Suppressor macrophage (primary cell): ENCODE data around the gene HS3ST3A1.
"Not testable (repeated sequence)": the region's sequence is repeated elsewhere in the genome, so short reads cannot be mapped to it uniquely, and the experiment has no call there.

Experiments used
- DNase-seq, 4 experiments: peaks; one replicate each; pipeline ENCODE4 v3.0.0-alpha.2; 2020 to 2022

Gene HS3ST3A1

DNA sequence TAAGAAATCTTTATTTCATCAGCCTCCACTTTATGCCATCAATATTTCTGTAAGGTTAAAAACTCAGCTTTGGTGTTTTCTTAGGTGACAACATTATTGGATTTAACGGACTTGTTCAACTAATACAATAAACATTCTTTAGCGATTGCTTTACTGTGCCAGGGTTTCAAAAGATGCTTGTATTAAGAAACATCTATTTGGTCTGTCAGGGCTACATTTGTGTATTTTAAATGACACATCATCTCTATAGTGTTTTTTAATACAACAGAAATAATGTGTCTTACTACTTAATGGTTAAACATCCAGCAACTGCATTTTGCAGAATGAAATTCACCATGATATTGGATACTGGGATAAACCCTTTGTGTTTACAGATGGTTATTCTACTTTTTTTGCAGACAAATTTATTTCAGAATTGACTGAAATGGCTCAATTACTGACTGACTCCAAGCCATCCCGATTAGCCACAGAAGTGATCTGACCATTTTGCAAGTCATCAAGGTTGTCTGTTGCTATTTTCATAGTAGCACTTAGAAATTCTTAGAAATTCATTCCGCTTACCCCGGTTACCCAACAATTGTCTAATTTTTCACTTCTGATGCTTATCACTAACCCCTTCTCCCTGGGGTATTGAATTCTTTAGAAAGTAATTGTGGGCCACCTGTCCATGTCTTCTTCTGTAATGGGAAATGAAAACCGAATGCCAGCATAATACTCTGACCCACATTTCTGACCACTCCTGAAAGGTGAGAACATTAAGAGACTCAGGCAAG, 63.7 kb downstream of the HS3ST3A1 start:
- no peak for DNase-seq

GRCh38 chr17:13537167-13537731, 64.5 kb downstream of the HS3ST3A1 start:
- no peak for DNase-seq

DNA sequence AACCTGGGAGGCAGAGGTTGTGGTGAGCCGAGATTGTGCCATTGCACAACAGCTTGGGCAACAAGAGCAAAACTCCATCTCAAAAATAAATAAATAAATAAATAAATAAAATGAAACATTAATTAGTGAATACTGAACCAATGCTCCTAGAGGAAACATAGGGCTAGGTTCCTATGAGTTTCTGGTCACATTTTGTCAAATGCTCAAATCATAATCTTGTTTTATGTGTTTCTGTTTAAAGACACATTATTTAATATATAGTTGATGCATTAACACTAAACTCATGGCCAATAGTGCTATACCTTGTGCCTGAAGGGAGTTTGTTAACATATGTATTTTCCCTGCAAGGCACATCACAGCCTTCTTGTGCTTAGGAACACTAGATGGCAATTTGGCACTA, 66.8 kb downstream of the HS3ST3A1 start:
- no peak for DNase-seq

GRCh38 chr17:13531721-13532120, 70.0 kb downstream of the HS3ST3A1 start:
- no peak for DNase-seq

- DNase-seq: no peak
Measured at GRCh38 chr17:13525876-13526275, 75.9 kb downstream of the HS3ST3A1 start.

GRCh38 chr17:13523164-13523563, 78.6 kb downstream of the HS3ST3A1 start:
- no peak for DNase-seq

- DNase-seq: no peak
Measured at GRCh38 chr17:13522749-13523148, 79.0 kb downstream of the HS3ST3A1 start.

GRCh38 chr17:13521784-13522183, 79.9 kb downstream of the HS3ST3A1 start:
- no peak for DNase-seq

DNA sequence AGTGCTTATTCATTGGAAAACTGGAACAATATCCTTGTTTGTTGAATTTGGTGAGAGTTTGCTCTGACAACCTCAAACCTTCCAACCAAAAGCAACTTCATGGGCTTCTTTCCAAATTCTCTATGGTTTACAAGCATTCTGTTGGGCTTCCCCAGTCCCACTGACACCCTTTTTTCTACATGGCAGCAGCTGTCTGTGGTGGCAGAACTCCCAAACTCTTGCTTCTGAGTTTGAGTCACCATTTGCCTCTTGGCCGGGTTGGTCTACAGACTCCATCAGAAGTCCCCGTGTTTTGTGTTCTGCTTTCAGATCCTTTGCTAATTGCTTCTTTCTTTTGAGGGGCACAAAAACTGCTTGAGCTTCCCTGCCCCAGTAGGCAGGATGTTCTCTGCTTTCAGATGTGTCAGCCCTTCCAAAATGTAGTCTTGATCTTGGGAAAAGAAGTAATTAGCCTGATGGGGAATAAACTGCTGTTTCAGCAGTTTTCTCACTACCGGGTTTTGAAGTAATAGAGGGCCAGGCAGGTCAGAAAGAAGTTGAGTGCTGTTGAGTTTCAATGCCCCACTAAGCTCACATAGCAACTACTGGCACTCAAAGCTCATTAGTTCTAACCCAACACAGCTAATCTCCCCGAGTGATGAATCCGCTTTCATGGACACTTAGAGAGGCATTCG, 80.7 kb downstream of the HS3ST3A1 start:
- DNase-seq: no peak

DNA sequence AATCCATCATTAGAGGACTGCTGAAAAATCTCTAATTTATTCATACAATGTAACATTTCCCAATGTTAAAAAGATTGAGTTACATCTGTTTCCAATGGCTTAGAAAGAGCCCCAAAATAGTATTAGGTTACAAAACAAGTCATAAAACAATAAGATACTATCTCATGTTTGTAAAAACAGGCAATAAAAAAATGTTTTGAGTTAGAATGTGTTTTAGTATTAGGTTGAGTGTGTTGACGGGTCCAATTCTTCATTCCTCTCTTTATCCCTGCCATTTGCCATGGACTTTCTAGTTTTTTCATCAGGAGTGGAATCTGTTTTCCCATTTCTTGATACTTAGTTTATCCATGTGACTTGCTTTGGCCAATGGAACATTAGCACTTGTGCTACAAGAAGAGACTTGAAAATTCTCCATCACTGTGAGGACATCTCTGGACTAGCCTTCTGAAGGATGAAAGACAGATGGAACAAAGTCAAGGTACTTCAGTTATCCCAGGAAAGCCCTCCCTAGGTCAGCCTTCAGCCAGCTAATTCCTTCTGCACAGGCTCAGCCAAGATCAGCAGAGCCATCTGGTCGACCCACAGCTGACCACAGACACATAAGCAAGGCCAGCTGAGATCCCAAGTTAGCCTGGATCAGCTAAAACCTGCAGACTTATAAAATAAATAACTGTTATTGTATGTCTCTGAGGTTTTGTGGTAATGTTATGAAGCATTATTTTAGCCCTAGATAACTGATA, 83.3 kb downstream of the HS3ST3A1 start:
- DNase-seq: no peak

DNA sequence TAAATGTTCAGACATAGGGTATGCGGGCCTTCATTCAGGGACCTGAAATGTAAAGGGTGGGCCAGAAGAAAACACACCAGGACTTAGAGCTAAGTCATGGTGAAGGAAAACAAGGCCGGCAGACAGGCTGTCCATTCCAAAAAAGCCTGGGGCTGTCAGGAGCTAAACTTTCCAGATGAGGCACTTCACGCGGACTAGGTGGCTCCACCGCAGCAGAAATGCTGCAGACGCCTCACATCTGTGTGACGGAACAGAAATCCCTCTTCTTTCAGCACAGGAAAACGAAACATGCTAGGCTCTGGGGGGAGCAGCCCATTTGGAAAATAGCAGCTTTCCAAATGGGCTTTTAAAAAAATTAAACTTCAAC, 88.7 kb downstream of the HS3ST3A1 start:
- DNase-seq: no peak

DNA sequence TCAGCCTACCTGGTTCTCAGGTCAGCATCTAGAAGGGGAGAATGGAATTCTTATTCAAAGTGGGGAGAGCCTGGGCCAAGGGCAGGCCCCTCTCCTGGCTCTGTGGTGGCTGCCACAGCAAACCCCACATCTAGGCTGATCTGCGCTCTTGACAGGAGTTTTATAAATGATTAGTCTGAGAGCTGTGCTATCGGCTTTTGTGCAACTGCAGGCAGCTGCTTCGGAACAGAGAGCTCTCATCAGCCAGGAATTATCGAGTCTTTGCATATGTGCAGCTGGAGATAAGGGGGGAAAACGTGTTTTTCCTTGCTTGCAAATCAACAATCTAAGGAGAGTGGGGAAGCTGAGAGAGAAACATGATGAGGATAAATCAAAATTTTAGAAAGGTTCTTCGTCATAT, 91.7 kb downstream of the HS3ST3A1 start:
- DNase-seq: no peak

DNA sequence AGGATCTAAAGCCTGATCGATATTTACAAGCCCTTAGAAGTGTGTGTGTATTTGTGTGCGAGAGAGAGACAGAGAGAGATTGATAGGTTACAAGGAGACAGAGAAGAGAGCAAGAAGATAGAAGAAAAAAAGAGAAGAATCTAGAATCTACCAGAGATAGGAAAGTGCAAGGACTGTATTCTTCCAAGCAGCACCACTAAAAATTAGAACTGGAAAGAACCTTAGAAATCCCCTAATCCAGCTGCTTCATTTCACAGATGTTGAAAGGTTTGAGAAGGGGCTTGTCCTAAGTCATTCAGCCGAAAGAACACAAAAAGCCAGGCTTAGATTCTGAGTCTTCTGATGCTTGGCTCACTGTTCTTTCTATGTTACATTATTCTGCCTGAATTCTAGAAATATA, 92.2 kb downstream of the HS3ST3A1 start:
- DNase-seq: no peak

DNA sequence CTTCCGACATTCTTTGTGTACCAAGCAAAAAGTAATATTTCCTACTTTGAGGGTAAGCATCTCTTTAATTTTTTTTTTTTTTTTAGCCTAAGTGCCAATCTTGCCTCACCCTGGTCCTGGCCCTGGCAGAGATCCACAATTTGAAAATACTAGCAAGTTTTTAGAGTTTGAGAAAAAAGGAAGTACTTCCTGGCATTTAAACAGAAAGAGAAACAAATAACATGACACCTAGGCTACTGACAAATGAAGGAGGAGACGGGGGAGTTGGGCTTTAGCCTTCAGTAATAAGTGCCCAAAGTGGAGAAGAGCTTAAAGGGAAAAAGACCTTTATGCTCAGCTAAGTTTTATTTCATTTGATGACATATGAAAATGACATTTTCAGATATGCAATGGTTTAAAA, 92.8 kb downstream of the HS3ST3A1 start:
- peak in 2 of 4 experiments; percentile 7 to 15 for DNase-seq

DNA sequence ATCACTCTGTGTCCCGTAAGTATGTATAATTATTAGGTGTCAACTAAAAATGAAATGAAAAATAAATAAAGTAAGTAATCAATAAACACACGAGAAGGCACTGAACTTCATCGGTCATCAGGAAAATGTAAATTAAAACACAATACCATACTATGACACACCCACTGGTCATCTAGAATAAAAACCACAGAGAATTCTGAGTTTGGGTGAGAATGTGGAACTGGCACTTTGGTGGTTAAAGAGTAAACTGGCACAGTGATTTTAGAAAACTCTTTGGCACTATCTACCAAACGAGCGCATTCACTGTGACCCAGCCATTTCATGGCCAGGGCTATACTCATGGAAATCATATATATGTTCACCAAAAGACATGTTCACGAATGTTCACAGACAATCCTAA, 98.2 kb downstream of the HS3ST3A1 start:
- DNase-seq: no peak

DNA sequence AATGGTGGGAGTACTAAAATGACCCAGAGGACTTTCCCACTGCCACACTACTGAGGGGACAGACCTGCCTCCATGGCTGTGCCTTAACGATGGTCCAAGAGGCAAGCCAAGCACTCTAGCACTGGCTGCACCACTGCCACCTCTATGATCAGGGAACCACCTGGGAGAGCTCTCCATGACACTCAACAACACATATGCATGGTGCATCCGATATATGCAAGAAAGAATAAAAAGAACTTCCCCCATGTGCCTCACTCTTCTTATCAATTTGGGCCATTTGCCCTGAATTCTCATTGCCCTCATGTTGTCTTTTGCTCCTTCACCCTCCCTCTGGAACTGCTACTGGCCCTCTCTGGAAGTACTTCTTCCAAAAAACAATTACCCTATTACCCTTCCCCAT, 99.5 kb downstream of the HS3ST3A1 start:
- DNase-seq: no peak

DNA sequence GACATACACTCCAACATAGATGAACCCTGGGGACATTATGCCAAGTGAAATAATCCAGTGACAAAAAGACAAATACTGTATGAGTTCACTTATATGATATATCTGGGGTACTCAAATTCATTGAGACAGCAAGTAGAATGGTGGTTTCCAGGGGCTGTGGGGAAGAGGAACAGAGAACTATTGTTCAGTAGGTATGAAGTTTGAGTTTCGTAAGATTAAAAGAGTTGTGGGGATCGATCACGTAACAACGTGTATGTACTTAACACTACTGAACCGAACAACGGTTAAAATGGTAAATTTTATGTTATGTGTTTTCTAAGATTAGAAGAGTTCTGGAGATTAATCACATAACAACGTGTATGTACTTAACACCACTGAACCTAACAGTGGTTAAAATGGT, 100.8 kb downstream of the HS3ST3A1 start:
- no peak for DNase-seq

DNA sequence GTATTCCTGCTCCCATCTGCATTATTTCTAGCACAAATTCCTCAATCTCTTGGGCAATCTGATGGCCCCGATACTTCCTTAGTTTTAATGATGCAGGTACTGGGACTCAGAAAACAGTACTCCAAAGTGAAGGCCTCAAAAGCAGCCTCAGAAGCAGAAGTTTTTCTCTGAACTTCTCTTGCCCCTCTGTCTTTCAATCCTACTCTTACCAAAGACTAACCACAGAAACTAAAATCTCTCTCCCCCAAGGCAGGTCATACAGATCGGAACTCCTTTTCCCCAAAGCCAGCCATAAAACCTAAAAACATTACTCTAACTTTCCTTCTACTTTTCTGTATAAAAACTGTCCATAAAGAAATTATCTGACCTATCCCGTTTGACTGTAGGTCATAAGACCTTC, 103.5 kb downstream of the HS3ST3A1 start:
- no peak for DNase-seq

DNA sequence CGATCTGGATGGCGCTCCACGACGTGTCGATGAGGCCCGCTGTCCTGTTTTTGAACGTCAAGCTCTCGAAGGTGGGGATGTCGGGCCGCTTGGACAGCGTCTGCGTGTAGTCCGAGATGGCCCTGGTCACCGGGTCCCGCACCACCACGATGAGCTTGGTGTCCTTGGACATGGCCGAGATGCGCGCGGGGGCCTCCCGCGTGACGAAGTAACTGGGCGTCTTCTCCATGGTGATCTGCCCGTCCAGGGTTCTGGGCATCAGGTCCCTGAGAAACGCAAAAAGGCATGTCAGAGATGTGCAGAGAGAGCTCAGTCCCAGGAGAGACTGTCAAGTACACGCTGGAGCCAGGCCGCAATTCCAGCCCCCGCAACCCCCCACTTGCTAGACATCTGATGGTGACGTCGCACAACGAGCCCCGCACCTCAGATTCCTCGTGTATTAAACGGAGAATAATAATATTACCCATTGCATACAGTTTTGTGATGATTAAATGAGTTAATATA, 105.1 kb downstream of the HS3ST3A1 start:
- DNase-seq: not testable (repeated sequence)

DNA sequence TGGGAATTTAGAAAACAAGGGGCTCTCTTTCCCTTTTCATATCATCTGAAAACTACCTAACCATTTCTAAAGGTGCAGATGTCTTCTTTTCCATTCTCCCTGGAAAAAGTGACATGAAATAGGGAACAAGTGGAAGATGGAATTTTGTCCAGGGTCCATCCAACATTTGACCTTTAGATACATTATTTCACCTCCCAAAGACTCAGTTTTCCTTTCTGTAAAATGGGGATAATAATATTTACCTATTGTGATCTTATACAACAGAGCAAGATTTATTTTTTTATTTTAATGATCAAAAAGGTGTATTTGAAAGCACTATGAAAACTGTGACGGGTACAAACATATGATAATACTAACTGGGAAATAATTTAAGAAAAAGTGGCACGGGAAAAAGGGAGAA, 106.3 kb downstream of the HS3ST3A1 start:
- no peak for DNase-seq

DNA sequence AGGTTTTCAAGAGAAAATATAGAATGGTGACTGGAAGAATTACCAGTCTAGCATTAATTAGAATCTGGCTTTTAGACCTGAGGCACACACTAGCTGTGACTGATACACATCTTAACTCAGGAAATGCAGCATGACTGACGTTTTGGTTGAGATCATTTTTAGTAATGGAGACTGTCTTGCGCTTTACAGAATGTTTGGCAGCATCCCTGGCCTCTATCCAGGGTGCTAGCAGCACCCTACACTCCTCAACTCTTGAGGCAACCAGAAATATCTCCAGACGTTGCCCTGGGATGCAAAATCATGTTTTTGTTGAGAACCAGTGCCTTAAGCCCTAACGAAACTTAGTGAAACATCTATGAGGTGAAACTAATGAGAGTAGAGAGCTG, 109.0 kb downstream of the HS3ST3A1 start:
- no peak for DNase-seq

GRCh38 chr17:13491916-13492736, 109.6 kb downstream of the HS3ST3A1 start:
- DNase-seq: peak; percentile 14 to 48 (median 18)
